HepG2 (cell line): ENCODE data around the gene PLCXD3. TPM values are rescaled to one million over a fixed set of nuclear protein-coding genes. Genes with fewer than 3 reads are reported as not detected.
A peak's percentile ranks its signal among the peaks of the same experiment; 100 is the strongest.

Source experiments
- FOXA3 ChIP-seq: IDR thresholded peaks from 2 replicates; pipeline ENCODE4 v1.6.1; 2016; ENCODE audit warnings: missing genetic modification reagents, missing compliant biosample characterization
- ISX ChIP-seq: sonication (generic); formaldehyde crosslinking; conservative IDR thresholded peaks from 2 replicates; pipeline ENCODE4 v1.5.0; 2020; ENCODE audit warnings: missing genetic modification reagents
- JUNB ChIP-seq: sonication (generic); formaldehyde crosslinking; IDR thresholded peaks from 2 replicates; pipeline ENCODE4 v1.8.0; 2022; ENCODE audit warnings: missing genetic modification reagents, mild to moderate bottlenecking, borderline replicate concordance
- ZNF644 ChIP-seq: IDR thresholded peaks from 2 replicates; pipeline ENCODE4 v1.6.1; 2016; ENCODE audit warnings: low read depth
- polyA plus RNA-seq, 8 experiments: library from polyadenylated mRNA; depleted of rRNA in 3 of 8; stranded (reverse) in 7 of 8; unstranded in 1 of 8; fragments of >200 nt; fragmentation: Illumina TruSeq in 4 of 8; extraction: Trizol in 4 of 8; gene quantifications; 2 replicates each; pipeline versions ENCODE4 v1.2.1 to v1.2.3, GENCODE V29; 2011 to 2016; ENCODE audit warnings: low read depth in 4 of 8, missing spikeins in 1 of 8, mixed read lengths in 1 of 8; ENCODE audit not compliant: insufficient read depth in 1 of 8
- total RNA-seq, 5 experiments: library from RNA; depleted of rRNA; stranded (reverse); fragments of >200 nt; fragmentation: Illumina TruSeq; extraction: Trizol; gene quantifications; 2 replicates each; pipeline ENCODE4 v1.2.3, GENCODE V29; 2016; ENCODE audit warnings: low read depth in 1 of 5
- TF ChIP-seq, protein P1 (sequence below): sonication (generic); formaldehyde crosslinking; IDR thresholded peaks from 2 replicates; pipeline ENCODE4 v1.5.1; 2020; ENCODE audit warnings: mild to moderate bottlenecking, missing genetic modification reagents, borderline replicate concordance
- TF ChIP-seq, protein P2 (sequence below): sonication (generic); formaldehyde crosslinking; IDR thresholded peaks from 2 replicates; pipeline ENCODE4 v1.4.0; 2020; ENCODE audit warnings: mild to moderate bottlenecking, missing genetic modification reagents

The PLCXD3 gene
- total and polyA plus RNA-seq, 2 of the 13 experiments (the other 11 are each of a cell fraction or from before 2014, with no cell fraction given), result not detected

DNA sequence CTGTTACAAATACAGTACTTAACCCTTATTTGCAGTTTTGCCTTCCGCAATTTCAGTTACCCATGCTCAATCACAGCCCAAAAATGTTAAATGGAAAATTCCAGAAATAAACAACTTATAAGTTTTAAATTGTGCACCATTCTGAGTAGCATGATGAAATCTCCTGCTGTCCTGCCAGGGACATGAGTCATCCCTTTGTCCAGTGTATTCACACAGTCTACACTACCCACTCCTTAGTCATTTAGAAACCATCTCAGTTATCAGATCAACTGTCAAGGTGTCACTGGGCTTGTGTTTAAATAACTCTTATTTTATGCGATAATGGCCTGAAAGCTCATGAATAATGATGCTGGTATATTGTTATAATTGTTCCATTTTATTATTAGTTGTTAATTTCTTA, 95.8 kb downstream of the PLCXD3 start (continued):
- TF ChIP-seq, protein P1, sequence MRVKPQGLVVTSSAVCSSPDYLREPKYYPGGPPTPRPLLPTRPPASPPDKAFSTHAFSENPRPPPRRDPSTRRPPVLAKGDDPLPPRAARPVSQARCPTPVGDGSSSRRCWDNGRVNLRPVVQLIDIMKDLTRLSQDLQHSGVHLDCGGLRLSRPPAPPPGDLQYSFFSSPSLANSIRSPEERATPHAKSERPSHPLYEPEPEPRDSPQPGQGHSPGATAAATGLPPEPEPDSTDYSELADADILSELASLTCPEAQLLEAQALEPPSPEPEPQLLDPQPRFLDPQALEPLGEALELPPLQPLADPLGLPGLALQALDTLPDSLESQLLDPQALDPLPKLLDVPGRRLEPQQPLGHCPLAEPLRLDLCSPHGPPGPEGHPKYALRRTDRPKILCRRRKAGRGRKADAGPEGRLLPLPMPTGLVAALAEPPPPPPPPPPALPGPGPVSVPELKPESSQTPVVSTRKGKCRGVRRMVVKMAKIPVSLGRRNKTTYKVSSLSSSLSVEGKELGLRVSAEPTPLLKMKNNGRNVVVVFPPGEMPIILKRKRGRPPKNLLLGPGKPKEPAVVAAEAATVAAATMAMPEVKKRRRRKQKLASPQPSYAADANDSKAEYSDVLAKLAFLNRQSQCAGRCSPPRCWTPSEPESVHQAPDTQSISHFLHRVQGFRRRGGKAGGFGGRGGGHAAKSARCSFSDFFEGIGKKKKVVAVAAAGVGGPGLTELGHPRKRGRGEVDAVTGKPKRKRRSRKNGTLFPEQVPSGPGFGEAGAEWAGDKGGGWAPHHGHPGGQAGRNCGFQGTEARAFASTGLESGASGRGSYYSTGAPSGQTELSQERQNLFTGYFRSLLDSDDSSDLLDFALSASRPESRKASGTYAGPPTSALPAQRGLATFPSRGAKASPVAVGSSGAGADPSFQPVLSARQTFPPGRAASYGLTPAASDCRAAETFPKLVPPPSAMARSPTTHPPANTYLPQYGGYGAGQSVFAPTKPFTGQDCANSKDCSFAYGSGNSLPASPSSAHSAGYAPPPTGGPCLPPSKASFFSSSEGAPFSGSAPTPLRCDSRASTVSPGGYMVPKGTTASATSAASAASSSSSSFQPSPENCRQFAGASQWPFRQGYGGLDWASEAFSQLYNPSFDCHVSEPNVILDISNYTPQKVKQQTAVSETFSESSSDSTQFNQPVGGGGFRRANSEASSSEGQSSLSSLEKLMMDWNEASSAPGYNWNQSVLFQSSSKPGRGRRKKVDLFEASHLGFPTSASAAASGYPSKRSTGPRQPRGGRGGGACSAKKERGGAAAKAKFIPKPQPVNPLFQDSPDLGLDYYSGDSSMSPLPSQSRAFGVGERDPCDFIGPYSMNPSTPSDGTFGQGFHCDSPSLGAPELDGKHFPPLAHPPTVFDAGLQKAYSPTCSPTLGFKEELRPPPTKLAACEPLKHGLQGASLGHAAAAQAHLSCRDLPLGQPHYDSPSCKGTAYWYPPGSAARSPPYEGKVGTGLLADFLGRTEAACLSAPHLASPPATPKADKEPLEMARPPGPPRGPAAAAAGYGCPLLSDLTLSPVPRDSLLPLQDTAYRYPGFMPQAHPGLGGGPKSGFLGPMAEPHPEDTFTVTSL, result 0 out of 2 replicates have a peak, but pooled peaks have one; percentile 20
- TF ChIP-seq FOXA3 (CRISPR knock-in tag), result 0 out of 2 replicates have a peak, but pooled peaks have one; percentile 52
- TF ChIP-seq, protein P2, sequence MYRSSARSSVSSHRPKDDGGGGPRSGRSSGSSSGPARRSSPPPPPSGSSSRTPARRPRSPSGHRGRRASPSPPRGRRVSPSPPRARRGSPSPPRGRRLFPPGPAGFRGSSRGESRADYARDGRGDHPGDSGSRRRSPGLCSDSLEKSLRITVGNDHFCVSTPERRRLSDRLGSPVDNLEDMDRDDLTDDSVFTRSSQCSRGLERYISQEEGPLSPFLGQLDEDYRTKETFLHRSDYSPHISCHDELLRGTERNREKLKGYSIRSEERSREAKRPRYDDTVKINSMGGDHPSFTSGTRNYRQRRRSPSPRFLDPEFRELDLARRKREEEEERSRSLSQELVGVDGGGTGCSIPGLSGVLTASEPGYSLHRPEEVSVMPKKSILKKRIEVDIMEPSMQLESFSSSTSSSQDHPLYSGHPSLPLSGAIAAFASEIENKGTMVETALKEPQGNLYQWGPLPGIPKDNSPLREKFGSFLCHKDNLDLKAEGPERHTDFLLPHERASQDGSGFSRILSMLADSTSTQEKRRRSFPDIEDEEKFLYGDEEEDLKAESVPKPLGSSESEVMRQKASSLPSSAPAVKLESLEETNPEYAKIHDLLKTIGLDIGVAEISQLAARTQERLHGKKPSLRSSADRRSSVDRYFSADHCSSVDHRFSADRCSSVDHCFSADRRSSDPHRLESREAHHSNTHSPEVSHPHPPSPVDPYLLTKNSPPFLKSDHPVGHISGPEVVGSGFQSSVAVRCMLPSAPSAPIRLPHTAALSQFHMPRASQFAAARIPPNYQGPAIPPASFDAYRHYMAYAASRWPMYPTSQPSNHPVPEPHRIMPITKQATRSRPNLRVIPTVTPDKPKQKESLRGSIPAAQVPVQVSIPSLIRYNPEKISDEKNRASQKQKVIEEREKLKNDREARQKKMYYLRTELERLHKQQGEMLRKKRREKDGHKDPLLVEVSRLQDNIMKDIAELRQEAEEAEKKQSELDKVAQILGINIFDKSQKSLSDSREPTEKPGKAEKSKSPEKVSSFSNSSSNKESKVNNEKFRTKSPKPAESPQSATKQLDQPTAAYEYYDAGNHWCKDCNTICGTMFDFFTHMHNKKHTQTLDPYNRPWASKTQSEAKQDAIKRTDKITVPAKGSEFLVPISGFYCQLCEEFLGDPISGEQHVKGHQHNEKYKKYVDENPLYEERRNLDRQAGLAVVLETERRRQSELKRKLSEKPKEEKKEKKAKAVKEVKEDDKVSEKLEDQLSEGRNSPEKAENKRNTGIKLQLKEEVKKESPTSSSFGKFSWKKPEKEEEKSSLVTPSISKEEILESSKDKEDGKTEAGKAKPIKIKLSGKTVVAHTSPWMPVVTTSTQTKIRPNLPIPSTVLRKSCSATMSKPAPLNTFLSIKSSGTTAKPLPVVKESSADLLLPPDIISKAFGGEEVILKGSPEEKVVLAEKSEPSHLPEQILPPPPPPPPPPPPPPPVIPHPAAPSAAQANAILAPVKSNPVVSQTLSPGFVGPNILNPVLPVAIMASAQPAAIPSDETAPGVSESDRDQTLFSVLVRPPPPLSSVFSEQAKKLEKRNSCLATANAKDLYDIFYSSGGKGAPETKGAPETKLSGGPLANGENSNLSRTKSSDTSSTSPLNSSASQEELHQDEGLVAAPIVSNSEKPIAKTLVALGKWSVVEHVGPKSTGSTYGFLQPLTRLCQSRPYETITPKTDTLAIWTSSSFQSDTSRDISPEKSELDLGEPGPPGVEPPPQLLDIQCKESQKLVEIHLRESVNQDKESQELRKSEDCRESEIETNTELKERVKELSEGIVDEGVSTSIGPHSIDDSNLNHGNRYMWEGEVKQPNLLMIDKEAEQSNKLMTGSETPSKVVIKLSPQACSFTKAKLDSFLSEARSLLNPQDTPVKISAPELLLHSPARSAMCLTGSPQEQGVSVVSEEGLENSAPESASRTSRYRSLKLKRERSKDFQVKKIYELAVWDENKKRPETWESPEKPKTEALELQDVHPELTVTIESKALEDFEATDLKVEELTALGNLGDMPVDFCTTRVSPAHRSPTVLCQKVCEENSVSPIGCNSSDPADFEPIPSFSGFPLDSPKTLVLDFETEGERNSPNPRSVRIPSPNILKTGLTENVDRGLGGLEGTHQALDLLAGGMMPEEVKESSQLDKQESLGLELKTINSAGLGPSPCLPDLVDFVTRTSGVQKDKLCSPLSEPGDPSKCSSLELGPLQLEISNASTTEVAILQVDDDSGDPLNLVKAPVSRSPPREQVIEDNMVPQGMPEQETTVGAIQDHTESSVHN (CRISPR knock-in tag), result no peak
- TF ChIP-seq ZNF644 (CRISPR knock-in tag), result peak; percentile 87
- no peak for TF ChIP-seq ISX (CRISPR knock-in tag)
- peak; percentile 77; the same call in 1 of the 2 replicates for TF ChIP-seq JUNB (CRISPR knock-in tag)
